GM21576 (cell line): Measurements from ENCODE around the gene OMP.

Experiments
- ATAC-seq: cut with Tn5 transposase; IDR thresholded peaks from one replicate; pipeline ENCODE4 v1.9.1; 2021; ENCODE audit warnings: mild to moderate bottlenecking, moderate library complexity; ENCODE audit not compliant: unreplicated experiment

OMP gene

DNA sequence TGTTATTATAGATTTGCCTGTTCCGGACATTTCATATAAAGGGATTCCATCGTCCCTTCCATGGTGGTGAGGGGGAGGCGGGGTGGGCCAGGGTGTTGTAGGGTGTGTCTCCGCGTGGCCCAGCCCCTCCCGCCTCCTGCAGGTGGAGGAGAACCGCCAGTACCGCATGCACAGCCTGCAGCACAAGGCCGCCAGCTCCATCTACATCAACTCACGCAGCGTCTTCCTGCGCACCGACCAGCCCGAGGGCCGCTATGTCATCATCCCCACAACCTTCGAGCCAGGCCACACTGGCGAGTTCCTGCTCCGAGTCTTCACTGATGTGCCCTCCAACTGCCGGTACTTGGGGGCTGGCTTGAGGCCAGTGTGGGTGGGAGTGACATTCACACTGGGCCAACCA, 17.9 kb downstream of the OMP start:
- no peak for ATAC-seq

DNA sequence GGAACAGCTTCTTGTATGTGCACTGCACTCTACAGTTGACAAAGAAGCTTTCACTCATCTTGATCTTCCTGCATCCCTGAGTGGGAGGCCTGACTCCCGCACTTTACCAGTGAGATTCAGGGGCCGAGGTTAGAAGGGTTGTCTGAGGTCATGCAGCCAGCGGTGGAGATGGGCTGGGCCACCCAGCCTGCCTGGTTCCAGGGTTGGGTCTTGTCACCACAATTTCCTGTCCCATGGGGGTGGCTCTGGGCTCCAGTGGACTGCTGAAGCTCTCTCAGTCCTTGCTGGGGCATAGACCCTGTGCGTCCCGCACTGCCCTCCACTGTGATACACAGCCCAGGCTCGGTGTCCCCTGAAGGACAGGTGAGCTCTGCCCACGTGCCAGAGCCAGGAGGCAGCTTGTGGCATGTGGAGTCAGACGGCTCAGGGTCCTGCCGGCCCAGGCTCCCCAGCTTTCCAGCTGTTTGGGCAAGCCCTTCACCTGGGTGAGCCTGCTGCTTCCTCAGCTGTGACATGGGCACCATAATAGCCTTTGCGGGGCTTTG, 18.5 kb downstream of the OMP start:
- no peak for ATAC-seq

DNA sequence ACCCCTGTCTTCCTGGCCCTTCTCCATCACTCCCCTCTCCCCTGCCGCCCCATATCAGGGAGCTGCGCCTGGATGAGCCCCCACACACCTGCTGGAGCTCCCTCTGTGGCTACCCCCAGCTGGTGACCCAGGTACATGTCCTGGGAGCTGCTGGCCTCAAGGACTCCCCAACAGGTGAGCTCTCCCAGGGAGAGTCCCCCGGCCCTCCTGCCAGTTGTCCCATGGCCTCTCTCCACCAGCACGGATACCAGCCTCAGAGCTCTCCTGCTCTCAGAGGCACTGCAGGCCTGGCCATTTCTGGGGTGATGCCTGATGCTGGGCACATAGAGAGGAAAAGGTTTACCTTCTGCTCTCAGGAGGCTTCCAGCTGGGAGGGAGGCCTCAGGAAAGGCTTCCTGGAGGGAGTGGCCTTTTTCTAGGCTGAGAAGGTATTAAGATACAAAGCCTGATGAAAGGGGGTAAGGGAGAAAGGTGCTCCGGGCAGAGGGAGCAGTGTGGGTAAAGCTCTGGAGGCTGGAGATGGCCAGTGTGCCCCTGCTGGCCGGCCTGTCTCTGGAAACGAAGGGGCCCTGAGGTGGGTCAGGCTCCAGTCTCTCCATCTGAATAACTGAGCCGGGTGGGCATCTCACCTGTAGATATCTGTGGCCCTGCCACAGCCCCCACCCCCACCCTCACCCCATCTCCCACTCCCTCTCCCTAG, 19.4 kb downstream of the OMP start:
- ATAC-seq: no peak

DNA sequence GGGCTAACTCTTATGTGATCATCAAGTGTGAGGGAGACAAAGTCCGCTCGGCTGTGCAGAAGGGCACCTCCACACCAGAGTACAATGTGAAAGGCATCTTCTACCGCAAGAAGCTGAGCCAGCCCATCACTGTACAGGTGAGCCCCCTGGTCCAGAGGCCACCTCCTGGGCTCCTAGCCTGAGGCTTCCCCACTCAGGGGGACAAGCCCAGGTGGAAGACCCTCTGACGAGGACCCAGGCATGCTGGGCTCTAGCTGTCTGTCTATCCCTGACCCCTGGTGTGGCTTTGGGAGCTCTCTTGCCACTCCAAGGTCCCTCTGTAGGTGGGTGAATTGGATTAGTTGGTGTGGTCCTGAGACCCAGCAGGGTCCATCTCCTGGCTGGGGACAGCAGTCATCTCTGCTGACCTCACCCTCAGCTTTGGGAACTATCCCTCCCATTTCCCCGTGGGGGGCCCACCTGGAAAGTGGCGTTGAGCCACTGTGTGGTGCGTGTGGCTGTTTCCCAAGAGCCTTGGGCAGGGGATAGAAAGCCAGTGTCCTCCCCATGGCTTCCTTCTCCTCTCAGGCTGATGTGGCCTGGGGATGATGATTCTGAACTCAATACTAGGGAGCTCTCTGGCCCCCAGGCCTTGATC, 20.1 kb downstream of the OMP start:
- no peak for ATAC-seq

DNA sequence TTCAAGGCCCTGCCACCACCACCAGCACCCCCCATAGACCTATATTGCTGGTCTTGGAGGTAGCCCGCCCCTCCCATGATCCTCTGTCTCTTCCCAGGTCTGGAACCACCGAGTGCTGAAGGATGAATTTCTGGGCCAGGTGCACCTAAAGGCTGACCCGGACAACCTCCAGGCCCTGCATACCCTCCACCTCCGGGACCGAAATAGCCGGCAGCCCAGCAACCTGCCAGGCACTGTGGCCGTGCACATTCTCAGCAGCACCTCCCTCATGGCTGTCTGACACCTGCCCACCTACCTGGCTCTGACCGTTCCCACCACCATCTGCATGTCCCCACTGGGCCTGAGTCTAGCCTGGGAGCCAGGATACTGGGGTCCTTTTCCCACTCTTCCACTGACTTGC, 21.0 kb downstream of the OMP start:
- ATAC-seq: no peak

DNA sequence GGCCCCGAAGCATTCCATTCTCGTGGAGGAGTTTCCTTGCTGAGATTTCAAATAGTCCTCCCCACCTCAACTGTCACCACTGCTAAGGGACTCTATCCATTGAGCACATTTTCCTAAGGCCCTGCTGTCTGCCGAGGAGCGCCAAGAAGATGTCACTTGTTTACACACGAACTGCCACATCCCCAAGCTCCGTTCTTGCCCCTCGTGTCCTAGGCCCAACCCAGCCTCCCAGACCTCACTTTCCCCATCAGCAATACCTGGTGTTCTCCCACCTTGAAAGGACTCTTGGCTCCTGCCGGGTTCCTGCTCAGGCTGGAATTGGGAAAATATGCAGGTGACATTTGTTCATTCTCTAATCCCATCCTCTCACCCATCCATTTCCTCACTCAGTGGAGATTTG, 21.4 kb downstream of the OMP start:
- no peak for ATAC-seq

DNA sequence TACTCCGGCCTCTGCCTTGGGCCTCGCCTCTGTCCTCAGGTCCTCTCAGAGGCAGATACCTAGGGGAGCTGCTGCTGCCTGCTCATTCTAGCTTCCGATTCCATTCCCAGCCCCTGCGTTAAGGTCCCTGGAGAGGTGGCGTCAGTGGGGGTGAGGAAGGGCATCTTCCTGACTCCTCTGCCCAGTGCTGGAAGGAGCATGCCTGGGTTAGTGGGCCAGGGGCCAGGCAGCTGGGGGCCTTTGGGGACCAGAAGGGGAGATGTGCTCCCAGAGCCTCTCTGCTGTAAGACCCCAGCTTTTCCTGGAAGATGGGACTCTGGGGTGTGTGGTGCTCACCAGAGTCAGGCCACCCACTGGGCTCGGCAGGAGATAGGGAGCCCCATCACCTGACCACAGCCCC, 21.8 kb downstream of the OMP start:
- no peak for ATAC-seq

DNA sequence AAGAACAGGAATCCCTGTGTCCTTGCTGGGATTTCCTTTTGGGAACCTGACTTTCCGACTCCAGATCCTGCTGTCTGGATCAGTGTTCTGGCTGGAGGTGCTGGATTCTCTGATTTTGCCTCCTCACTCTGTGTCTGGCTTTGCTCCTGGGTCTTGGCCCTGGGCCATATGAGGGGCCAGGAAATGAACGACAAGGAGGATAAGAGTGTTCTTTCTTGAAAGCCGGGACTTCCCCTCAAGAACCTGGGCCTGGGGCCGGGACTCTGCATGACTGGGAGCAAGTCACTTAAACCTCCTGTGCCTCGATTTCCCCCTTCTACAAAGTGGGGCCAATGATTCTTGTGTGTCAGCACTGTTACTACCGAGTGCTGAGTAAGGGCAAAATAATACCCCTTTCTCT, 22.6 kb downstream of the OMP start:
- ATAC-seq: no peak

DNA sequence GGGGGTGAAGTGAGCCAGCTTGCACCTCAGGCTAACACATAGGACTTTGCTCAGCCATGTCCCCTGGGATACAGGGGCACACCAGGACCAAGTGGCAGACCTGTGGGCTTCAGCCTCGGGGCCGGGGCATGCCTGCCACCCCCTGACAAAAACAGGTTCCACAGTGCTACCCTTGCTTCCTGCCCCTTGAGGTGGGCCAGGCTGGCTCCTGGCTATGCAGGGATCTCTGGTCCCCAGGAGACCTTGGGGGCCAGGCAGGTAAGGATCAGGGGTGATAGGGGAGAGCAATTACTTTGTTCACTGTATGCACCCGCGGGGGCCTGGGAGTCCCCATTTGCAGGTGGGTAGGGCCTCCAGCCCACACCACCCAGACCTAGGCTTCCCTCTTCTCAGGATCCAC, 23.1 kb downstream of the OMP start:
- ATAC-seq: no peak

DNA sequence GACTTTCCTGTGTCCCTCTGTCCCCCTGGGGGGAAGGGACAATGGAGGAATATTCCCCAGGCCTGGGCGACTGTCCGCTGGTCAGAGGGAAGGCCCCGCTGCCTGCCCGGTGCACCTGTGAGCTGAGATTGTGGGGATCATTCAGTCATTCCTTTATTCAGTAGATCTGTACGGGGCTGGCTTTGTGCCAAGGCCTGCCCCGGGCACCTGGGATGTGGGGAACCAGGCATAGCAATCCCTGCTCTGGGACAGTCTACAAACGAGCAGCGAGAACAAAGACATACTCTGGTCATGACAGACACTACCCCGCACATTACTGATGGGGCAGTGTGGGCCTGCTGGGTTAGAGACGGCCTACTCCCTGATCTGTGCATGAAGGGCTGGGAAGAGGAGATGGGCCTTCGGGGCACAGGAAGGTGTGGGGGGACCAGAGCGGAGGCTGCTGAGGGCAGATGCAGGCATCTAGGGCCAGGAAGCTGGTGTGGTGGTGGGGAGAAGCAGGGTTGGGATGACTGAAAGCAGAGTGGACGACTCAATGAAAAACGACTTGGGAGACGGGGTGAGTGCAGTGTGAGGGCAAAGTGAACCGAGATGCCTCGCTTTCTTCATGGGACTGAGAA, 23.6 kb downstream of the OMP start:
- no peak for ATAC-seq

DNA sequence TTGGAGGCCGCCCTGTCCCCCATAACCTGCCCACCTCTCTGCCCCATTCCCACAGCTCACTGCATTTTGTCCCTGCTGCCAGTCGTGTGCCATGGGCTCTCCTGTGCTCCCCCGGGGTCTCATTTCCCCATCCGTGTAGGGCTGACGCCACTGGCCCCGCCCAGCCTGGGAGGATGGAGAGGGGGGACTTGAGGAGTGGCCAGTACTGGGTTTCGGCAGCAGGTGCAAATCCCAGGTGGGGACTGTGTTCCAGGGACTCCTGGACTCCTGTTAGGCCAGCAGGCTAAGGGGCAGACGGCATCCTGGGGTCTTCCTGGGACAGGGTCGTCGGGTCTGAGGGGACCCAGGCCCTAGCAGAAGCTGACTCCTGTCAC, 24.2 kb downstream of the OMP start:
- ATAC-seq: no peak

DNA sequence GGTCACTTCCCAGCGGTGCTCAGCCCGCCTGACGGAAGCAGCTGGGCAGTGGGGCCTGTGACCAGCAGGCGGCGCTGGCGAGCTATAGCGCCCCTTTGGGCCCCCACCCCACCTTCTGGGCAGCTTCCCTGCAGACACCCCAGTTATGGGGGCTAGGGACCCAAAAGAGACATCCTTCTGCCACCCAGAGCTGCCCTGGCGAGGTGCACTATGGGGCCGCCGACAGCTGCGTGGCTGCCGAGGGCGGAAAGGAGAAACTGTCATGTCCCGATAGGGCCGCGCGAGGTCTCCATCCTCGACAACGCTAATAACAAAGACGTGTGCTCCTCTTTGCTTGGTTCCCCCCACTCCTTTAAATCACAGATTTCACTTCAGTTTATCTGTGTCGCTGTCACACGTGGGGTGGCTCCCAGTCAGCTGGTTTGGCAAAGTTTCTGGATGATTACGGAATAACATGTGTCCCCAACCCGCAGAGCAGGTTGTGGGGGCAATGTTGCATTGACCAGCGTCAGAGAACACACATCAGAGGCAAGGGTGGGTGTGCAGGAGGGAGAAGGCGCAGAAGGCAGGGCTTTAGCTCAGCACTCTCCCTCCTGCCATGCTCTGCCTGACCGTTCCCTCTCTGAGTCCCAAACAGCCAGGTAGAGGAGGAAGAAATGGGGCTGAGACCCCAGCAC, 24.7 kb downstream of the OMP start:
- no peak for ATAC-seq

DNA sequence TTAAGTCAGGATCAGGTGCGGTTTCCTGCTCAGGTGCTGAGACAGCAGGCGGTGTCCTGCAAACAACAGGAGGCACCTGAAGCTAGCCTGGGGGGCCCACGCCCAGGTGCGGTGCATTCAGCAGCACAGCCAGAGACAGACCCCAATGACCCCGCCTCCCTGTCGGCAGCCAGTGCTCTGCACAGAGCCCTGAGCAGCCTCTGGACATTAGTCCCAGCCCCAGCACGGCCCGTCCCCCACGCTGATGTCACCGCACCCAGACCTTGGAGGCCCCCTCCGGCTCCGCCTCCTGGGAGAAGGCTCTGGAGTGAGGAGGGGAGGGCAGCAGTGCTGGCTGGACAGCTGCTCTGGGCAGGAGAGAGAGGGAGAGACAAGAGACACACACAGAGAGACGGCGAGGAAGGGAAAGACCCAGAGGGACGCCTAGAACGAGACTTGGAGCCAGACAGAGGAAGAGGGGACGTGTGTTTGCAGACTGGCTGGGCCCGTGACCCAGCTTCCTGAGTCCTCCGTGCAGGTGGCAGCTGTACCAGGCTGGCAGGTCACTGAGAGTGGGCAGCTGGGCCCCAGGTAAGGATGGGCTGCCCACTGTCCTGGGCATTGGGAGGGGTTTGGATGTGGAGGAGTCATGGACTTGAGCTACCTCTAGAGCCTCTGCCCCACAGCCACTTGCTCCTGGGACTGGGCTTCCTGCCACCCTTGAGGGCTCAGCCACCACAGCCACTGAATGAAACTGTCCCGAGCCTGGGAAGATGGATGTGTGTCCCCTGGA, 25.5 kb downstream of the OMP start, which contains the start of gene MYO7A:
TSS of gene MYO7A (plus strand) at position 327 of the 772 bp plus-strand sequence. CDS start 2,389 bp downstream, outside the sequence.
- ATAC-seq: no peak

DNA sequence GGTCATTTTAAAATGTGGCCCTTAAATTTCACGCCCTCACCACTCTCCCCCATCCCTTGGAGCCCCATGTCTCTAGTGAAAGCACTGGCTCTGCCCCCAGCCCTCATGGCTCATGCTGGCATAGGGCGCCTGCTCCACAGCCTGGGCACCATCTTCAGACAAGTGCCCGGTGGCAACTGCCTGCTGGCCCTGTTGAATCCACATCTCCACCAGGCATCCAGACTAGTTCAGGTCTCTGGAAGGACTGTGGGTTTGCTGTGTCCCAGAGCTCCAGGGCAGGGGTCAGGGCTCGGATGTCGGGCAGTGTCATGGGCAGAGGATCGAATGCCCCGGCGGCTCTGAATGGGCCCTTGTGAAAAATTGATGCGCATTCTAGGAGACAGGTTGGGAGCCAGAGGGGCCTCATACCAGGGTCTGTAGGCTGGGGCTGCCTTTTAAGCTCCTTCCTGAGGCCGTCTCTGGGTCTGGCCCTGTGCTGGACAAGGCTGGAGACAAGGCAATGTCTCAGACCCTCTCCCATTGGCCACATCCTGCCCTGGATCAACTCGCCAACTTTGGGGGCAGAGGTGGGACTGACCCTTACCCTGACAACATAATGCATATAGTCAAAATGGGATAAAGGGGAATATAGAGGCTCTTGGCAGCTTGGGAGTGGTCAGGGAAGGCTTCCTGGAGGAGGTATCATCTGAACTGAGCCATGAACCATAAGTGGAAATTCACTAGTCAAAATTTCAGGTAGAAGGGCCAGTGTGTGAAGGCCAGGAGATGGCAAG, 26.6 kb downstream of the OMP start:
- ATAC-seq: no peak

DNA sequence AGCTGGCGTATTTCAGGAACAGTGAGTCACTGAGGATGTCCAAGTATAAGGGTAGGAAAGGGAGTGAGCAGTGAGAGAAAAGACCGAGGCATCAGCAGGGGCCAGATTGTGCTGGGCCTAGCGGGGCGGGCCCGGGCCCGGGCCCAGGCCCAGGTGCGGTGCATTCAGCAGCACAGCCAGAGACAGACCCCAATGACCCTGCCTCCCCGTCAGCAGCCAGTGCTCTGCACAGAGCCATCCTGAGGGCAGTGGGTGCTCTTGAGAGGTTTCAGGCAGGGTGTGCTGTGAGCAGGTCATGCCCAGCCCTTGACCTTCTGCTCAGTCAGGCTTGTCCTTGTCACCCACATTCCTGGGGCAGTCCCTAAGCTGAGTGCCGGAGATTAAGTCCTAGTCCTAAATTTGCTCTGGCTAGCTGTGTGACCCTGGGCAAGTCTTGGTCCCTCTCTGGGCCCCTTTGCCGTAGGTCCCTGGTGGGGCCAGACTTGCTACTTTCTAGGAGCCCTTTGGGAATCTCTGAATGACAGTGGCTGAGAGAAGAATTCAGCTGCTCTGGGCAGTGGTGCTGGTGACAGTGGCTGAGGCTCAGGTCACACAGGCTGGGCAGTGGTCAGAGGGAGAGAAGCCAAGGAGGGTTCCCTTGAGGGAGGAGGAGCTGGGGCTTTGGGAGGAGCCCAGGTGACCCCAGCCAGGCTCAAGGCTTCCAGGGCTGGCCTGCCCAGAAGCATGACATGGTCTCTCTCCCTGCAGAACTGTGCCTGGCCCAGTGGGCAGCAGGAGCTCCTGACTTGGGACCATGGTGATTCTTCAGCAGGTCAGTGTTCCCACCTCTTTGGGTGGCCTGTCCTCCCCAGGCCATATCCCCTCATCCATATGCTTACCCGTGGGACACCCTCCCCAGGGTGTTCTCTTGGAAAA, 27.5 kb downstream of the OMP start:
- no peak for ATAC-seq

DNA sequence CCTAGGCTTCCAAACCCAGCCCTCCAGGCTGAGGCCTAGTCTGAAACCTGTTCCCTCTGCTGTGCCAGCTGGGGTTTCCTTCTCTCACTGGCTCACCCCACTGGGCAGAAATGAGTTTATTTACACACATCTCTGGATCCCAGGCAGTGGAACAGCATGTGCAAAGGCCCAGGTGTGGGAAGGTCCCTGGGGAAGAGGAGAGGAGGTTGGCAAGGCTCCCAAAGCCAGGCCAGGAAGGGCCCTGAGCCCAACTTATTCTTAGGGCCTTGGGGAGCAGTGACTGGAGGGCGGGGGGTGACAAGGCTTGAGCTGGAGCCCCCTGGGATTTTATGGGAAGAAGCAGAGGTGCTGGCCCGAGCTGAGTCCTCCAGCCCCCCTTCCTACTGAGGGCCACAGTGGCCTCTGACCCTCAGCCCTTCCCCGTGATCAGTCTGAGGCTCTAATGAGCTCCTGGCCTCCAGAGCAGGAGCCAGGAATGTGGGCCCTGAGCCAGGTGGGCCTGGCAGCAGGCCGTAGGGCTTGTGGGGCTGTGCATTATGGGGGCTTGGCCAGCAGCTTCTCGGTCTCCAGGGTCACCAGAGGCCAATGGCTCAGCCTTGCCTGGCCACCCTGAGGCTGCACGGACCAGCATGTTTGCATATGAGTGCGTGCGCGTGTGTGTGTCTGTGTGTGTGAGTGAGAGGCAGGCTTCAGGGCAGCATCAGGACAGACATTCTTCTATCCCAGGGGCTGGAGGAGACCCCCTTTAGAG, 28.3 kb downstream of the OMP start:
- no peak for ATAC-seq

DNA sequence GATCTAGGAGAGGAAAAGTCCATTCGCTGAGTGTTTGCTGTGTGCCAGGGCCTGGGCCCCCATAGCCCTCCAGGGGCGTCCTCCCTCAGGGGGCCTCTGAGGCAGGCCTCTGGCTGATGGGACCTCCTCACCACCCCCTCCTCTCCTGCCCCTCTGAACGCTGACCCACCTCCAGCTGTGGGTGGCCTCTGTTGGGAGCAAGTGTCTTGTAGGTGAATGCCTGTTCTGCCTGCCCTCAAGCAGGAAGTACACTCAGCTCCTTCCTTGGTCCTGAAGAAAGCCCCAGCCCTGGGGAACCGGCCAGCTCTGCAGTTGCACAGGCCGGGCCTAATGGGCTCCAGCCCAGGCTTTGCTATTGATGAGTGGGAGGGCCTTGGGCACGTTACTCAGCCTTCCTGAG, 28.9 kb downstream of the OMP start:
- ATAC-seq: no peak

DNA sequence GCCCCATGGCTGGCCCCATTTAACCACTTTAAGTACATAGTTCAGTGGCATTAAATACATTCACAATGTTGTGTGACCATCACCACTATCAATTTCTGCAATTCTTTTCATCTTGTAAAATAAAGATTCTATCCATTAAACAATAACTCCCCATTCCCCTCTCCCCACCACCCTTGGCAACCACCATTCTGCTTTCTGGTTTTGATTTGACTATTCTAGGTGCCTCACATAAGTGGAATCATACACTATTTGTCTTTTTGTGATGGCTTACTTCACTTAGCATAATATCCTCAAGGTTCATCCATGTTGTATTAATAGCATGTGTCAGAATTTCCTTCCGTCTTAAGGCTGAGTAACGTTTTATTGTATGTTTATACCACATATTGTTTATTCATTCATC, 32.4 kb downstream of the OMP start:
- ATAC-seq: no peak
